HG03439 (cell line): ENCODE results near the gene PTGDR.
A peak's percentile ranks its signal among the peaks of the same experiment; 100 is the strongest.

Source experiments
- ATAC-seq: cut with Tn5 transposase; IDR thresholded peaks from one replicate; pipeline ENCODE4 v1.9.1; 2021; ENCODE audit warnings: mild to moderate bottlenecking, moderate library complexity; ENCODE audit not compliant: unreplicated experiment

Gene PTGDR

GRCh38 chr14:52307376-52307775 lies 39.9 kb downstream of the PTGDR start:
- ATAC-seq: no peak

- ATAC-seq: no peak
Observed at GRCh38 chr14:52307905-52308304, 40.4 kb downstream of the PTGDR start.

GRCh38 chr14:52310541-52310940 lies 43.0 kb downstream of the PTGDR start:
- no peak for ATAC-seq

GRCh38 chr14:52312931-52313355 lies 45.4 kb downstream of the PTGDR start:
- ATAC-seq: no peak

GRCh38 chr14:52313462-52313861 lies 46.0 kb downstream of the PTGDR start:
- ATAC-seq: no peak

GRCh38 chr14:52313903-52314594 lies 46.6 kb downstream of the PTGDR start, which contains the start of gene PTGER2:
PTGER2 (plus strand) TSS chr14:52314312; CDS start chr14:52314549, 237 bp downstream.
- ATAC-seq: peak; percentile 66

- peak; percentile 32 for ATAC-seq
Observed at GRCh38 chr14:52314595-52315354, 47.3 kb downstream of the PTGDR start.

GRCh38 chr14:52315355-52315718 lies 47.8 kb downstream of the PTGDR start:
- ATAC-seq: peak; percentile 6

- no peak for ATAC-seq
Observed at GRCh38 chr14:52318062-52318461, 50.6 kb downstream of the PTGDR start.

GRCh38 chr14:52318826-52319645 lies 51.5 kb downstream of the PTGDR start:
- no peak for ATAC-seq

GRCh38 chr14:52319919-52320318 lies 52.4 kb downstream of the PTGDR start:
- ATAC-seq: no peak

- peak; percentile 87 for ATAC-seq
Observed at GRCh38 chr14:52325126-52325525, 57.6 kb downstream of the PTGDR start.

GRCh38 chr14:52325630-52326029 lies 58.1 kb downstream of the PTGDR start:
- ATAC-seq: no peak
